Panc1 (cell line): ENCODE data around the gene SUPT5H.

Experiments used
- POLR2AphosphoS5 ChIP-seq: IDR thresholded peaks from 2 replicates; pipeline ENCODE4 v1.6.1; 2012; ENCODE audit warnings: mild to moderate bottlenecking, low read depth, low read length, moderate library complexity
- TF ChIP-seq, protein P1 (sequence below): fragments of 450-650 bp; IDR thresholded peaks from 2 replicates; pipeline ENCODE4 v1.5.1; 2017; ENCODE audit warnings: mild to moderate bottlenecking
- TF ChIP-seq, protein P2 (sequence below), 2 experiments: IDR thresholded peaks; 2 replicates each; pipeline ENCODE4 v1.6.1; 2011 to 2012; ENCODE audit warnings: low read depth in 2 of 2, control low read depth in 1 of 2, low read length in 1 of 2, mild to moderate bottlenecking in 1 of 2, moderate library complexity in 1 of 2; ENCODE audit not compliant: insufficient read depth in 1 of 2

DNA sequence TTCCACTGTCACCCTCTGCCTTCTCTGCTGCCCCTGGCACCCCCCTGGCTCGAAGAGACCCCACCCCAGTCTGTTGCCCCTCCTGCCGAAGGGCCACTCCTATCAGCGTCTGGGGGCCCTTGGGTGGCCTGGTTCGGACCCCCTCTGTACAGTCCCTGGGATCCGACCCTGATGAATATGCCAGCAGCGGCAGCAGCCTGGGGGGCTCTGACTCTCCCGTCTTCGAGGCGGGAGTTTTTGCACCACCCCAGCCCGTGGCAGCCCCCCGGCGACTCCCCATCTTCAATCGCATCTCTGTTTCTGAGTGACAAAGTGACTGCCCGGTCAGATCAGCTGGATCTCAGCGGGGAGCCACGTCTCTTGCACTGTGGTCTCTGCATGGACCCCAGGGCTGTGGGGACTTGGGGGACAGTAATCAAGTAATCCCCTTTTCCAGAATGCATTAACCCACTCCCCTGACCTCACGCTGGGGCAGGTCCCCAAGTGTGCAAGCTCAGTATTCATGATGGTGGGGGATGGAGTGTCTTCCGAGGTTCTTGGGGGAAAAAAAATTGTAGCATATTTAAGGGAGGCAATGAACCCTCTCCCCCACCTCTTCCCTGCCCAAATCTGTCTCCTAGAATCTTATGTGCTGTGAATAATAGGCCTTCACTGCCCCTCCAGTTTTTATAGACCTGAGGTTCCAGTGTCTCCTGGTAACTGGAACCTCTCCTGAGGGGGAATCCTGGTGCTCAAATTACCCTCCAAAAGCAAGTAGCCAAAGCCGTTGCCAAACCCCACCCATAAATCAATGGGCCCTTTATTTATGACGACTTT is 36.8 kb upstream of the SUPT5H start:
- TF ChIP-seq, protein P1, sequence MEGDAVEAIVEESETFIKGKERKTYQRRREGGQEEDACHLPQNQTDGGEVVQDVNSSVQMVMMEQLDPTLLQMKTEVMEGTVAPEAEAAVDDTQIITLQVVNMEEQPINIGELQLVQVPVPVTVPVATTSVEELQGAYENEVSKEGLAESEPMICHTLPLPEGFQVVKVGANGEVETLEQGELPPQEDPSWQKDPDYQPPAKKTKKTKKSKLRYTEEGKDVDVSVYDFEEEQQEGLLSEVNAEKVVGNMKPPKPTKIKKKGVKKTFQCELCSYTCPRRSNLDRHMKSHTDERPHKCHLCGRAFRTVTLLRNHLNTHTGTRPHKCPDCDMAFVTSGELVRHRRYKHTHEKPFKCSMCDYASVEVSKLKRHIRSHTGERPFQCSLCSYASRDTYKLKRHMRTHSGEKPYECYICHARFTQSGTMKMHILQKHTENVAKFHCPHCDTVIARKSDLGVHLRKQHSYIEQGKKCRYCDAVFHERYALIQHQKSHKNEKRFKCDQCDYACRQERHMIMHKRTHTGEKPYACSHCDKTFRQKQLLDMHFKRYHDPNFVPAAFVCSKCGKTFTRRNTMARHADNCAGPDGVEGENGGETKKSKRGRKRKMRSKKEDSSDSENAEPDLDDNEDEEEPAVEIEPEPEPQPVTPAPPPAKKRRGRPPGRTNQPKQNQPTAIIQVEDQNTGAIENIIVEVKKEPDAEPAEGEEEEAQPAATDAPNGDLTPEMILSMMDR: no peak
- TF ChIP-seq, protein P2, sequence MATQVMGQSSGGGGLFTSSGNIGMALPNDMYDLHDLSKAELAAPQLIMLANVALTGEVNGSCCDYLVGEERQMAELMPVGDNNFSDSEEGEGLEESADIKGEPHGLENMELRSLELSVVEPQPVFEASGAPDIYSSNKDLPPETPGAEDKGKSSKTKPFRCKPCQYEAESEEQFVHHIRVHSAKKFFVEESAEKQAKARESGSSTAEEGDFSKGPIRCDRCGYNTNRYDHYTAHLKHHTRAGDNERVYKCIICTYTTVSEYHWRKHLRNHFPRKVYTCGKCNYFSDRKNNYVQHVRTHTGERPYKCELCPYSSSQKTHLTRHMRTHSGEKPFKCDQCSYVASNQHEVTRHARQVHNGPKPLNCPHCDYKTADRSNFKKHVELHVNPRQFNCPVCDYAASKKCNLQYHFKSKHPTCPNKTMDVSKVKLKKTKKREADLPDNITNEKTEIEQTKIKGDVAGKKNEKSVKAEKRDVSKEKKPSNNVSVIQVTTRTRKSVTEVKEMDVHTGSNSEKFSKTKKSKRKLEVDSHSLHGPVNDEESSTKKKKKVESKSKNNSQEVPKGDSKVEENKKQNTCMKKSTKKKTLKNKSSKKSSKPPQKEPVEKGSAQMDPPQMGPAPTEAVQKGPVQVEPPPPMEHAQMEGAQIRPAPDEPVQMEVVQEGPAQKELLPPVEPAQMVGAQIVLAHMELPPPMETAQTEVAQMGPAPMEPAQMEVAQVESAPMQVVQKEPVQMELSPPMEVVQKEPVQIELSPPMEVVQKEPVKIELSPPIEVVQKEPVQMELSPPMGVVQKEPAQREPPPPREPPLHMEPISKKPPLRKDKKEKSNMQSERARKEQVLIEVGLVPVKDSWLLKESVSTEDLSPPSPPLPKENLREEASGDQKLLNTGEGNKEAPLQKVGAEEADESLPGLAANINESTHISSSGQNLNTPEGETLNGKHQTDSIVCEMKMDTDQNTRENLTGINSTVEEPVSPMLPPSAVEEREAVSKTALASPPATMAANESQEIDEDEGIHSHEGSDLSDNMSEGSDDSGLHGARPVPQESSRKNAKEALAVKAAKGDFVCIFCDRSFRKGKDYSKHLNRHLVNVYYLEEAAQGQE (IDR thresholded peaks at IDR 0.05; ENCODE audit: insufficient read depth in 1 of 2, low read depth in 2 of 2, low read length in 1 of 2): no peak
- no peak for TF ChIP-seq POLR2AphosphoS5
